ENCODE data around the gene PLCB4. TPM values are rescaled to one million over a fixed set of nuclear protein-coding genes. Genes with fewer than 3 reads are reported as not detected.

PLCB4 gene
- total and polyA plus RNA-seq, 12 donors: 0.26 to 8.5 (median 2.8) TPM

- DNase-seq: peak in 1 of 7 donors; percentile 1
- H3K27ac ChIP-seq: no peak overlapping the region
- no peaks in the 10 kb centered on the region for H3K4me1 ChIP-seq (replicated peaks in 1 of 2)
- H3K9me3 ChIP-seq (replicated peaks in 1 of 3): no peaks in the 10 kb centered on the region
- intact Hi-C loops (cut with DNase I): no loop called here
- no peaks in the 10 kb centered on the region for H3K27me3 ChIP-seq
- WGBS, 4 donors: 19 to 52% (median 45%) methylated on average over 1 of the region's 1 CpG
- no peaks in the 10 kb centered on the region for H3K36me3 ChIP-seq (replicated peaks in 1 of 2)
- no peak overlapping the region for H3K4me3 ChIP-seq
- TF ChIP-seq POLR2A (IDR thresholded peaks at IDR 0.05): no peak
- TF ChIP-seq CTCF (IDR thresholded peaks at IDR 0.05): no peak
These were observed 131.7 kb downstream of the PLCB4 start for GRCh38 chr20:9200620-9201019.

- H3K27me3 ChIP-seq: no peaks in the 10 kb centered on the region
- H3K9me3 ChIP-seq (replicated peaks in 1 of 3): no peaks in the 10 kb centered on the region
- H3K36me3 ChIP-seq (replicated peaks in 1 of 2): no peaks in the 10 kb centered on the region
- 79 to 89% (median 80%) methylated on average over 3 of the region's 3 CpGs for WGBS, 4 donors
- H3K27ac ChIP-seq: no peak overlapping the region
- intact Hi-C loops (cut with DNase I): no loop called here
- no peak for DNase-seq
- no peaks in the 10 kb centered on the region for H3K4me1 ChIP-seq (replicated peaks in 1 of 2)
- TF ChIP-seq CTCF (IDR thresholded peaks at IDR 0.05): no peak
- TF ChIP-seq POLR2A (IDR thresholded peaks at IDR 0.05): no peak
- no peak overlapping the region for H3K4me3 ChIP-seq
These were observed 133.7 kb downstream of the PLCB4 start for GRCh38 chr20:9202420-9203080.

DNA sequence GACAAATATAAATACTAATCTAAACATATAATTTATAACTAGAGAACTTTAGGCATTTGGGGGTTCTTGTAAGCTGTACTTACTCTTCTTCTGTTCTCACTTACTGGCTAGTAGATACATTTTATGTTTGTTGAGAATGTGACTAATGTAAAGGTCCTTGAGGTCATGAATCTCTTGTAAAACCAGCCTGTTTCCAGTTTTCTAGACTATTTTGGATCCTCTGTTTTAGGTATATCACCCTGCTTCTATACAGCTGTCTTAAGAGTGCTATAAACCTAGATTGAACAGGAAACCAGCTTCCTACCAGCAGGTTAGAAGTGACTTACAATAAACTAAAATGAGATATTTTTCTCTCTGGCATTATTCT, 134.2 kb downstream of the PLCB4 start:
- TF ChIP-seq CTCF (IDR thresholded peaks at IDR 0.05): no peak
- TF ChIP-seq POLR2A (IDR thresholded peaks at IDR 0.05): no peak
- H3K4me3 ChIP-seq: no peak overlapping the region
- H3K9me3 ChIP-seq (replicated peaks in 1 of 3): no peaks in the 10 kb centered on the region
- H3K4me1 ChIP-seq (replicated peaks in 1 of 2): no peaks in the 10 kb centered on the region
- no peak for DNase-seq
- intact Hi-C loops (cut with DNase I): no loop called here
- no peak overlapping the region for H3K27ac ChIP-seq
- H3K27me3 ChIP-seq: no peaks in the 10 kb centered on the region
- no peaks in the 10 kb centered on the region for H3K36me3 ChIP-seq (replicated peaks in 1 of 2)

DNA sequence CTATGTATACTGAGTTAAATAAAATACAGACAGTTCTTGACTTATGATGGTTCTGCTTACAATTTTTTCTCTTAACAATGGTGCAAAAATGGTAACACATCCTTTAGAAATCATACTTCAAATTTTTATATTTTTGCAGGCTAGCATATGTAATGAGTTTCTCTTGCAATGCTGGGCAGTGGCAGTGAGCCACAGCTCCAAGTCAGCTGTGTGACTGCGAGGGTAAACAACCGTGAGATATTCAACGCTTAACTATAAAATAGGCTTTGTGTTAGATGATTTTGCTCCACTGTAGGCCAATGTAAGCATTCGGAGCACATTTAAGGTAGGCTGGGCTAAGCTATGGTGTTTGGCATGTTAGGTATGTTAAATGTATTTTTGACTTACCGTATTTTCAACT, 136.1 kb downstream of the PLCB4 start:
- Histone ChIP-seq H3K4me3 (no peak overlapping the region), H3K27ac (no peak overlapping the region), H3K4me1 (replicated peaks in 1 of 2) (no peaks in the 10 kb centered on the region), H3K27me3 (no peaks in the 10 kb centered on the region), H3K36me3 (replicated peaks in 1 of 2) (no peaks in the 10 kb centered on the region), H3K9me3 (replicated peaks in 1 of 3) (no peaks in the 10 kb centered on the region)
- TF ChIP-seq POLR2A (IDR thresholded peaks at IDR 0.05) (no peak), CTCF (IDR thresholded peaks at IDR 0.05) (no peak)
- 78 to 92% (median 89%) methylated on average over 5 of the region's 5 CpGs for WGBS, 4 donors
- DNase-seq: no peak
- intact Hi-C loops (cut with DNase I): no loop called here

Data from adrenal gland (tissue), 12 donors.